OCI-LY1 (cell line): ENCODE results near the gene TNF.
A peak's percentile ranks its signal among the peaks of the same experiment; 100 is the strongest.

ENCODE experiments used
- H2AFZ ChIP-seq: fragments of 200-600 bp; sonication (generic), shearing (Covaris generic); 2 replicates; pipeline ENCODE4 v1.6.0; 2014; ENCODE audit warnings: antibody characterized with exemption, mild to moderate bottlenecking, low read length
- H3F3A ChIP-seq: fragments of 200-600 bp; sonication (generic), shearing (Covaris generic); 2 replicates; pipeline ENCODE4 v1.6.0; 2014; ENCODE audit warnings: mild to moderate bottlenecking, antibody characterized with exemption, low read length, moderate library complexity; ENCODE audit not compliant: insufficient read depth
- H3K27ac ChIP-seq: fragments of 200-600 bp; sonication (generic); 2 replicates; pipeline ENCODE4 v1.5.1; 2014; ENCODE audit warnings: low read length, mixed run types, mild to moderate bottlenecking, low read depth; ENCODE audit not compliant: poor library complexity, severe bottlenecking
- H3K27me3 ChIP-seq: fragments of 200-600 bp; sonication (generic); 2 replicates; pipeline ENCODE4 v1.6.0; 2014; ENCODE audit warnings: antibody characterized with exemption, mild to moderate bottlenecking, low read length, moderate library complexity; ENCODE audit not compliant: insufficient read depth
- H3K36me3 ChIP-seq: fragments of 200-600 bp; sonication (generic); 2 replicates; pipeline ENCODE4 v1.6.1; 2014; ENCODE audit warnings: mild to moderate bottlenecking, antibody characterized with exemption, low read length, moderate library complexity, mixed read lengths; ENCODE audit not compliant: insufficient read depth
- H3K4me1 ChIP-seq: fragments of 200-600 bp; sonication (generic); 2 replicates; pipeline ENCODE4 v1.5.1; 2014; ENCODE audit warnings: mild to moderate bottlenecking, low read length, moderate library complexity; ENCODE audit not compliant: insufficient read depth, severe bottlenecking
- H3K4me2 ChIP-seq: fragments of 200-600 bp; sonication (generic), shearing (Covaris generic); 2 replicates; pipeline ENCODE4 v1.6.1; 2014; ENCODE audit warnings: low read length
- H3K4me3 ChIP-seq: fragments of 200-600 bp; sonication (generic); 2 replicates; pipeline ENCODE4 v1.5.1; 2014; ENCODE audit warnings: low read length, low read depth, mild to moderate bottlenecking, mixed read lengths; ENCODE audit not compliant: poor library complexity, severe bottlenecking
- H3K79me2 ChIP-seq: fragments of 200-600 bp; shearing (Covaris generic); 2 replicates; pipeline ENCODE4 v1.6.1; 2016; ENCODE audit warnings: mixed run types, low read length, mixed read lengths; ENCODE audit not compliant: insufficient read depth
- H3K9ac ChIP-seq: fragments of 200-600 bp; sonication (generic), shearing (Covaris generic); 2 replicates; pipeline ENCODE4 v1.6.1; 2014; ENCODE audit warnings: mild to moderate bottlenecking, low read length, mixed read lengths
- H3K9me2 ChIP-seq: fragments of 200-600 bp; sonication (generic), shearing (Covaris generic); 2 replicates; pipeline ENCODE4 v1.6.1; 2014; ENCODE audit warnings: low read depth, mild to moderate bottlenecking, low read length, mixed read lengths
- H3K9me3 ChIP-seq: fragments of 200-600 bp; shearing (Covaris generic); 2 replicates; pipeline ENCODE4 v1.6.1; 2014; ENCODE audit warnings: low read length, mixed read lengths
- H4K20me1 ChIP-seq: fragments of 200-600 bp; sonication (generic), shearing (Covaris generic); 2 replicates; pipeline ENCODE4 v1.6.0; 2016; ENCODE audit warnings: mild to moderate bottlenecking, low read length; ENCODE audit not compliant: insufficient read depth
- EZH2 ChIP-seq: fragments of 200-600 bp; sonication (generic), shearing (Covaris generic); IDR thresholded peaks from 2 replicates; pipeline ENCODE4 v1.8.0; 2017; ENCODE audit warnings: borderline replicate concordance, mixed run types, mild to moderate bottlenecking, antibody characterized with exemption, low read length, moderate library complexity, mixed read lengths
- TF ChIP-seq, protein P1 (sequence below): fragments of 200-600 bp; sonication (generic), shearing (Covaris generic); IDR thresholded peaks from 2 replicates; pipeline ENCODE4 v1.5.1; 2017; ENCODE audit warnings: mild to moderate bottlenecking, antibody characterized with exemption, low read length, moderate library complexity, mixed read lengths

The TNF gene

DNA sequence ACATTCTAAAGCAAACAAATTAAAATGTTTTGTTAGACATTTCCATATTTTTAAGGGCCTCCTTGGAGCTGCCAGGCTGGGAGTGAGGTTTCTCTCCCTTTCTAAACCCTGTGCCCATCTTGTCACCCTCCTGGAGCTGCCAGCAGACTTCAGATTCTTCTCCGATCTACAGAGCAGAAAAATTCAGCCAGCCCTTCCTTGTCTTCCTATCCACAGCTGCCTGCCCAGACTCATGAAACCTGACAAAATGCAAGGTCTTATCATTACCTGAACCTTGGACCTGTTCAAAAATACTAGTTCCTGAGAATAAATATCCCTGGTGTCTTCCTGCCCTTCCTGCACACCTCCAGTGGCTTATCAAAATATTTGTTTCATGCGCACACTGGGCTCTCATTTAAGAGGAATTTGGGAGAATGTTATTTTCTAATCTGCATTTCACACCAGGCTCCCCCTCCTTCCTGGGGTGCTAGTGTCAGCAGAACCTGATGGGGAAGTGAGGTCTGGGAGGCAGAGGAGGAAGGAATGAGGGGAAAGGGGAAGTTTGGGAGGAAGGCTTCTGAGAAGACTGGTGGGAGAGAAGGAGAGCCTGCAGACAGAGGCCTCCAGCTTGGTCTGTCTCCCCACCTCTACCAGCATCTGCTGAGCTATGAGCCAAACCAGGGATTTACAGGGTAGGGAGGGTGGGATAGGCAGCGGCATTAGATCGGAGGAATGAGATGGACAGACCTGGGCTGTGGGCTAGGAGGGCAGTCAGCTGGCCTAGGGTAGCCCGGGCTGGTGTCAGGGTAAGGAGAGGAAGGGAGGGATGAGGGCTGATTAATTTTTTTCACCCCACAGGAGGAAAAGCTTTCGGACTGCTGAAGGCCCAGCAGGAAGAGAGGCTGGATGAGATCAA is 39.6 kb downstream of the TNF start, which contains the start of gene AIF1:
TSS of gene AIF1 (plus strand) at position 551 of the 895 bp plus-strand sequence. CDS start at position 647, 96 bp downstream.
- Histone ChIP-seq H3K9ac (peak within 1 kb of the TSS; percentile 43; the same call in 1 of the 2 replicates), H3K4me3 (peak within 1 kb of the TSS; percentile 22), H3F3A (no peaks in the 10 kb centered on the region), H4K20me1 (no peaks in the 10 kb centered on the region), H3K79me2 (no peaks in the 10 kb centered on the region), H3K27ac (peak within 1 kb of the TSS; percentile 60), H3K4me1 (peaks cover 28% of the 10 kb centered on the region), H3K9me3 (no peaks in the 10 kb centered on the region), H3K27me3 (no peaks in the 10 kb centered on the region), H3K36me3 (no peaks in the 10 kb centered on the region), H3K4me2 (peak within 1 kb of the TSS; percentile 59), H3K9me2 (no peaks in the 10 kb centered on the region), H2AFZ (no peak within 1 kb of the TSS)
- TF ChIP-seq EZH2: no peak
- TF ChIP-seq, protein P1, sequence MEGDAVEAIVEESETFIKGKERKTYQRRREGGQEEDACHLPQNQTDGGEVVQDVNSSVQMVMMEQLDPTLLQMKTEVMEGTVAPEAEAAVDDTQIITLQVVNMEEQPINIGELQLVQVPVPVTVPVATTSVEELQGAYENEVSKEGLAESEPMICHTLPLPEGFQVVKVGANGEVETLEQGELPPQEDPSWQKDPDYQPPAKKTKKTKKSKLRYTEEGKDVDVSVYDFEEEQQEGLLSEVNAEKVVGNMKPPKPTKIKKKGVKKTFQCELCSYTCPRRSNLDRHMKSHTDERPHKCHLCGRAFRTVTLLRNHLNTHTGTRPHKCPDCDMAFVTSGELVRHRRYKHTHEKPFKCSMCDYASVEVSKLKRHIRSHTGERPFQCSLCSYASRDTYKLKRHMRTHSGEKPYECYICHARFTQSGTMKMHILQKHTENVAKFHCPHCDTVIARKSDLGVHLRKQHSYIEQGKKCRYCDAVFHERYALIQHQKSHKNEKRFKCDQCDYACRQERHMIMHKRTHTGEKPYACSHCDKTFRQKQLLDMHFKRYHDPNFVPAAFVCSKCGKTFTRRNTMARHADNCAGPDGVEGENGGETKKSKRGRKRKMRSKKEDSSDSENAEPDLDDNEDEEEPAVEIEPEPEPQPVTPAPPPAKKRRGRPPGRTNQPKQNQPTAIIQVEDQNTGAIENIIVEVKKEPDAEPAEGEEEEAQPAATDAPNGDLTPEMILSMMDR: no peak

DNA sequence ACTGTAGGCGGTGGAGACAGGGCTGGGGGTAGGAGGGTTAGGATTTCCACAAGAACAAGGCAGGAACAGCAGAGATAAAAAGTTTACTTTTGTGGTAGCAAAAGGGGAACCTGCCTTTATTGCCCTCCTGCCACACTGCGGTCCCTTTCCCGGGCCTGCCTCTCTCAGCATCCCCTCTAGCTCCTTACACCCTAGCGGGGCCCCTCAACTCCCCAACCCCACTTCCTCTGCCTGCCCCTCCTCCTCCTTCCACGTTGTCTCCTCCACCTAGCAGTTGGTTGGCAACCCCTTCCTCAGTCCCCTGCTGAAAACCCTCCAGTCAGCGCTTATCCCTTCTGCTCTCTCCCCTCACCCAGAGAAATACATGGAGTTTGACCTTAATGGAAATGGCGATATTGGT is 40.4 kb downstream of the TNF start:
- Histone ChIP-seq H3K36me3 (no peaks in the 10 kb centered on the region), H3K79me2 (no peaks in the 10 kb centered on the region), H3F3A (no peaks in the 10 kb centered on the region), H3K27me3 (no peaks in the 10 kb centered on the region), H3K9me2 (no peaks in the 10 kb centered on the region), H4K20me1 (no peaks in the 10 kb centered on the region), H3K4me2 (peak overlapping the region; percentile 59; the same call in 1 of the 2 replicates), H3K4me1 (peaks cover 30% of the 10 kb centered on the region), H3K27ac (peak overlapping the region; percentile 43), H3K4me3 (peak overlapping the region; percentile 22), H2AFZ (no peak overlapping the region), H3K9me3 (no peaks in the 10 kb centered on the region), H3K9ac (peak overlapping the region; percentile 43; the same call in 1 of the 2 replicates)
- TF ChIP-seq EZH2: no peak
- TF ChIP-seq, protein P1: no peak

DNA sequence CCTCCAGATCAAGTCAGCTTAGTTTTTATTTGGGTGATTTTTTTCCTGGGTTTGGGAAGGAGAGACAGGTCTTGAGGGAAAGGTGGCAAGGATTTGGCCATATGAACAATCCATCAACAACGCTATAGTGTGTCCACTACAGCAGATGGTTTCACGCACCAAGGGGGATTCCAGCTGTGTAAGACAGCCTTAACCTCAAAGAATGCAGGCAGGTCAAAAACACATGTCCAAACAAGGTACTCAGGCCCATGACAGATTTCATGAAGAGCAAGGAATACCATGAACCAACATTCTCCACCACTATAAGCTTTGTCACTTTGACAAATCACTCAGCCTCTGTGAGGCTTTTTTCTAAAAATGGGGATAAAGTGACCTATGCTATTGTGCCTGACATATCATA is 41.6 kb downstream of the TNF start:
- H3K4me3 ChIP-seq: no peak overlapping the region
- TF ChIP-seq, protein P1: no peak
- no peak for TF ChIP-seq EZH2
- H3K4me1 ChIP-seq: peaks cover 38% of the 10 kb centered on the region
- peaks cover 11% of the 10 kb centered on the region; the same call in 1 of the 2 replicates for H3K36me3 ChIP-seq
- no peaks in the 10 kb centered on the region for H3K27me3 ChIP-seq
- no peaks in the 10 kb centered on the region for H3K9me2 ChIP-seq
- no peaks in the 10 kb centered on the region for H3F3A ChIP-seq
- no peak overlapping the region for H3K27ac ChIP-seq
- H3K9me3 ChIP-seq: no peaks in the 10 kb centered on the region
- H3K4me2 ChIP-seq: no peak overlapping the region
- H3K9ac ChIP-seq: no peak overlapping the region
- no peak overlapping the region for H2AFZ ChIP-seq
- H3K79me2 ChIP-seq: peaks cover 12% of the 10 kb centered on the region
- no peaks in the 10 kb centered on the region for H4K20me1 ChIP-seq
